Mesenchymal stem cell (in vitro differentiated cells and primary cell): ENCODE measurements around the gene TUBGCP5.
"Not testable (repeated sequence)": the region's sequence is repeated elsewhere in the genome, so short reads cannot be mapped to it uniquely, and the experiment has no call there.

Experiments used
- DNase-seq: peaks from one replicate; pipeline ENCODE4 v3.0.0-alpha.2; 2013
- H2AFZ ChIP-seq: one replicate; pipeline ENCODE4 v1.6.1; 2013; ENCODE audit warnings: low read depth, mild to moderate bottlenecking, control low read depth, inconsistent platforms, low read length, moderate library complexity
- H2AK5ac ChIP-seq: 2 replicates; pipeline ENCODE4 v1.6.1; 2013; ENCODE audit warnings: low read length, moderate library complexity, mild to moderate bottlenecking, inconsistent platforms; ENCODE audit not compliant: severe bottlenecking
- H2BK120ac ChIP-seq: one replicate; pipeline ENCODE4 v1.6.1; 2013; ENCODE audit warnings: low read depth, mild to moderate bottlenecking, inconsistent platforms, low read length, moderate library complexity
- H2BK12ac ChIP-seq, 2 experiments: one replicate each; pipeline ENCODE4 v1.6.1; 2013; ENCODE audit warnings: inconsistent platforms in 2 of 2, low read length in 2 of 2, mild to moderate bottlenecking in 2 of 2, moderate library complexity in 2 of 2, control low read depth in 1 of 2
- H2BK15ac ChIP-seq: one replicate; pipeline ENCODE4 v1.6.1; 2013; ENCODE audit warnings: mild to moderate bottlenecking, low read depth, inconsistent platforms; ENCODE audit not compliant: poor library complexity, severe bottlenecking
- H2BK5ac ChIP-seq: 2 replicates; pipeline ENCODE4 v1.6.1; 2013; ENCODE audit warnings: low read depth, mild to moderate bottlenecking, low read length, control low read depth, inconsistent platforms; ENCODE audit not compliant: poor library complexity, severe bottlenecking
- H3K14ac ChIP-seq, 2 experiments: one replicate each; pipeline ENCODE4 v1.6.1; 2013; ENCODE audit warnings: inconsistent platforms in 2 of 2, low read length in 2 of 2, control low read depth in 1 of 2, mild to moderate bottlenecking in 1 of 2, moderate library complexity in 1 of 2
- H3K18ac ChIP-seq, 2 experiments: one replicate each; pipeline ENCODE4 v1.6.1; 2013; ENCODE audit warnings: inconsistent platforms in 2 of 2, low read length in 2 of 2, control low read depth in 1 of 2, low read depth in 1 of 2, mild to moderate bottlenecking in 1 of 2
- H3K23ac ChIP-seq, 2 experiments: one replicate each; pipeline ENCODE4 v1.6.1; 2013; ENCODE audit warnings: inconsistent platforms in 2 of 2, low read length in 2 of 2, mild to moderate bottlenecking in 2 of 2, moderate library complexity in 2 of 2, control low read depth in 1 of 2
- H3K27ac ChIP-seq: 2 replicates; pipeline ENCODE4 v1.5.1; 2013; ENCODE audit warnings: mild to moderate bottlenecking, moderate library complexity, low read length, control low read depth, inconsistent platforms; ENCODE audit not compliant: poor library complexity, severe bottlenecking
- H3K27me3 ChIP-seq, 2 experiments: 2 replicates each; pipeline versions ENCODE4 v1.6.1 to v1.7.0; 2013; ENCODE audit warnings: low read length in 2 of 2, mild to moderate bottlenecking in 2 of 2, moderate library complexity in 2 of 2, control low read depth in 1 of 2, inconsistent platforms in 1 of 2; ENCODE audit not compliant: control insufficient read depth in 1 of 2, insufficient read depth in 1 of 2
- H3K36me3 ChIP-seq, 2 experiments: 2 replicates each; pipeline versions ENCODE4 v1.6.1 to v1.7.0; 2013; ENCODE audit warnings: low read length in 2 of 2, control low read depth in 1 of 2, inconsistent platforms in 1 of 2, low read depth in 1 of 2, mild to moderate bottlenecking in 1 of 2; ENCODE audit not compliant: insufficient read depth in 2 of 2, control insufficient read depth in 1 of 2
- H3K4ac ChIP-seq, 2 experiments: one replicate each; pipeline ENCODE4 v1.6.1; 2013; ENCODE audit warnings: inconsistent platforms in 2 of 2, low read length in 2 of 2, mild to moderate bottlenecking in 2 of 2, moderate library complexity in 2 of 2, control low read depth in 1 of 2, low read depth in 1 of 2
- H3K4me1 ChIP-seq: 2 replicates; pipeline ENCODE4 v1.6.1; 2013; ENCODE audit warnings: low read depth, low read length, control low read depth; ENCODE audit not compliant: control insufficient read depth, insufficient read depth
- H3K4me2 ChIP-seq: 2 replicates; pipeline ENCODE4 v1.6.1; 2013; ENCODE audit warnings: low read length, mild to moderate bottlenecking, inconsistent platforms; ENCODE audit not compliant: poor library complexity, severe bottlenecking
- H3K4me3 ChIP-seq, 2 experiments: 2 replicates each; pipeline versions ENCODE4 v1.5.1 to v1.7.0; 2013; ENCODE audit warnings: low read length in 2 of 2, mild to moderate bottlenecking in 2 of 2, control low read depth in 1 of 2, low read depth in 1 of 2; ENCODE audit not compliant: insufficient read depth in 1 of 2
- H3K79me1 ChIP-seq: replicated peaks from 2 replicates; pipeline ENCODE4 v1.6.1; 2013; ENCODE audit warnings: mild to moderate bottlenecking, control low read depth, low read length, inconsistent platforms; ENCODE audit not compliant: poor library complexity, severe bottlenecking
- H3K9ac ChIP-seq: 2 replicates; pipeline ENCODE4 v1.7.0; 2013; ENCODE audit warnings: mild to moderate bottlenecking, low read length, moderate library complexity
- H3K9me3 ChIP-seq: 2 replicates; pipeline ENCODE4 v1.7.0; 2013; ENCODE audit warnings: mild to moderate bottlenecking, low read length; ENCODE audit not compliant: control insufficient read depth
- H4K8ac ChIP-seq: one replicate; pipeline ENCODE4 v1.6.1; 2013; ENCODE audit warnings: inconsistent platforms, mild to moderate bottlenecking, low read length, moderate library complexity
- H4K91ac ChIP-seq: one replicate; pipeline ENCODE4 v1.6.1; 2013; ENCODE audit warnings: mild to moderate bottlenecking, low read length, inconsistent platforms
- WGBS: methylation state at CpG from one replicate; pipeline ENCODE4 v1.1.7; 2013; ENCODE audit warnings: mixed read lengths; 5-methylcytosine and 5-hydroxymethylcytosine counted together

The TUBGCP5 gene

GRCh38 chr15:23014394-23015000, 24.9 kb downstream of the TUBGCP5 start:
- Histone ChIP-seq H3K14ac (no peak overlapping the region), H3K23ac (no peak overlapping the region), H3K4ac (no peak overlapping the region), H4K91ac (no peak overlapping the region), H2BK15ac (no peak overlapping the region), H2AK5ac (no peak overlapping the region), H3K36me3 (peaks cover 53 to 87% of the 10 kb centered on the region in 2 experiments), H3K9me3 (no peaks in the 10 kb centered on the region), H3K27ac (no peak overlapping the region), H2BK120ac (no peak overlapping the region), H2AFZ (no peak overlapping the region), H2BK5ac (no peak overlapping the region), H3K9ac (no peak overlapping the region), H3K18ac (no peak overlapping the region), H3K79me1 (peaks cover 29% of the 10 kb centered on the region), H2BK12ac (no peak overlapping the region), H3K4me3 (no peak overlapping the region), H3K4me2 (no peak overlapping the region), H4K8ac (no peak overlapping the region), H3K27me3 (no peaks in the 10 kb centered on the region), H3K4me1 (peaks cover 3% of the 10 kb centered on the region)
- no peak for DNase-seq
- 94% methylated on average over 3 of the region's 3 CpGs for WGBS

GRCh38 chr15:23013681-23014080, 25.7 kb downstream of the TUBGCP5 start:
- Histone ChIP-seq H3K9me3 (no peaks in the 10 kb centered on the region), H2BK15ac (no peak overlapping the region), H2BK12ac (no peak overlapping the region), H3K27ac (no peak overlapping the region), H3K4me1 (peaks cover 3% of the 10 kb centered on the region), H3K18ac (no peak overlapping the region), H3K79me1 (peaks cover 27% of the 10 kb centered on the region), H4K8ac (no peak overlapping the region), H3K14ac (no peak overlapping the region), H3K23ac (no peak overlapping the region), H2AFZ (no peak overlapping the region), H3K4me2 (no peak overlapping the region), H2BK5ac (no peak overlapping the region), H2AK5ac (no peak overlapping the region), H3K4ac (no peak overlapping the region), H3K4me3 (no peak overlapping the region), H3K9ac (no peak overlapping the region), H4K91ac (no peak overlapping the region), H2BK120ac (no peak overlapping the region), H3K36me3 (peaks cover 50 to 87% of the 10 kb centered on the region in 2 experiments), H3K27me3 (no peaks in the 10 kb centered on the region)
- 97% methylated on average over 5 of the region's 5 CpGs for WGBS
- no peak for DNase-seq

GRCh38 chr15:23012616-23013015, 26.8 kb downstream of the TUBGCP5 start:
- not testable (repeated sequence) for H3K18ac ChIP-seq

GRCh38 chr15:23003736-23004135, 35.6 kb downstream of the TUBGCP5 start:
- whole genome bisulfite sequencing: 99% methylated on average over 5 of the region's 5 CpGs
- Histone ChIP-seq H3K9ac (no peak overlapping the region), H3K23ac (no peak overlapping the region), H3K36me3 (peaks cover 40 to 91% of the 10 kb centered on the region in 2 experiments), H3K27me3 (no peaks in the 10 kb centered on the region), H2AK5ac (no peak overlapping the region), H2BK12ac (no peak overlapping the region), H3K9me3 (no peaks in the 10 kb centered on the region), H3K79me1 (peaks cover 2% of the 10 kb centered on the region), H3K27ac (no peak overlapping the region), H2BK5ac (no peak overlapping the region), H2BK15ac (no peak overlapping the region), H3K4me1 (no peaks in the 10 kb centered on the region), H4K91ac (no peak overlapping the region), H3K14ac (no peak overlapping the region), H2AFZ (no peak overlapping the region), H3K4ac (no peak overlapping the region), H4K8ac (no peak overlapping the region), H2BK120ac (no peak overlapping the region), H3K18ac (no peak overlapping the region), H3K4me2 (no peak overlapping the region), H3K4me3 (no peak overlapping the region)
- DNase-seq: no peak

More at GRCh38 chr15:23012616-23013015, 26.8 kb downstream of the TUBGCP5 start:
- not testable (repeated sequence) for H2BK120ac ChIP-seq, H3K9me3 ChIP-seq, H2AK5ac ChIP-seq, H3K27ac ChIP-seq, H4K91ac ChIP-seq, H3K23ac ChIP-seq, H3K4me1 ChIP-seq, H3K14ac ChIP-seq, DNase-seq, H3K4ac ChIP-seq, H3K4me2 ChIP-seq, H2BK5ac ChIP-seq, H2BK12ac ChIP-seq, H4K8ac ChIP-seq, H2AFZ ChIP-seq, H3K27me3 ChIP-seq, H3K9ac ChIP-seq, H3K4me3 ChIP-seq
- Histone ChIP-seq H3K79me1 (peaks cover 25% of the 10 kb centered on the region), H3K36me3 (peaks cover 56 to 86% of the 10 kb centered on the region in 2 experiments), H2BK15ac (peak overlapping the region; percentile 12)
- WGBS: 98% methylated on average over 9 of the region's 9 CpGs
